Suprapubic skin (tissue), 4 donors: ENCODE measurements around the gene ADCY9.

Experiments
- CTCF ChIP-seq, 2 donors: fragments of 200-600 bp in 1 of 2; fragments of 450-650 bp in 1 of 2; sonication (generic) in 1 of 2; IDR thresholded peaks; one replicate each; pipeline ENCODE4 v1.5.1; 2016 to 2019; ENCODE audit warnings: antibody characterized with exemption in 2 of 2, mild to moderate bottlenecking in 1 of 2, moderate library complexity in 1 of 2
- EP300 ChIP-seq: sonication (generic); formaldehyde crosslinking; IDR thresholded peaks from one replicate; pipeline ENCODE4 v1.6.1; 2017; ENCODE audit warnings: antibody characterized with exemption
- POLR2A ChIP-seq, 2 donors: fragments of 450-650 bp; IDR thresholded peaks; one replicate each; pipeline ENCODE4 v1.6.1; 2017; ENCODE audit warnings: antibody characterized with exemption in 2 of 2, mild to moderate bottlenecking in 2 of 2, moderate library complexity in 2 of 2
- POLR2AphosphoS5 ChIP-seq, 3 donors: sonication (generic); formaldehyde crosslinking; IDR thresholded peaks; one replicate each; pipeline ENCODE4 v1.6.1; 2017; ENCODE audit warnings: antibody characterized with exemption in 3 of 3

DNA sequence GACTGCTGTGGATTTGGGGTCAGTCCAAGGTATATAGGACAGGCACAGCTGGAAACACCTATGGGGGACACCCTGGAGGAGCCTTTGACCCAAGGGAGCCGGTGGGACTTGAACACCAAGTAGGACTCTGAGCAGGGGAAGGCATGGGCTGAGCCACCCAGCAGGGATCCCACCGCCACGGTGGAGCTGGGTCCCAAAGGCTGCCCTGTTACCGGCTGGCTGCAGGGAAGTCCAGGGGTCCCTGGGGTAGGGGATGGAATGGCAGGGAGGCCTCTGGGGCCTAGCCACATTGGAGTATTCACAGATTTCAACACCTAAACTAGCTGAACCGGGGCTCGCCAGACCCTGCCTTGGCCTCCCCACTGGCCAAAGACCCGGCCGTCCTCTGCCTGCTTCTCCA is 196.0 kb downstream of the ADCY9 start:
- TF ChIP-seq CTCF (IDR thresholded peaks at IDR 0.05) (no peak), POLR2A (IDR thresholded peaks at IDR 0.05) (no peak), EP300 (no peak), POLR2AphosphoS5 (IDR thresholded peaks at IDR 0.05) (no peak)
